GM19452 (cell line): ENCODE measurements around the gene GNA12.
A peak's percentile ranks its signal among the peaks of the same experiment; 100 is the strongest.

ENCODE experiments used
- ATAC-seq: cut with Tn5 transposase; IDR thresholded peaks from one replicate; pipeline ENCODE4 v1.9.1; 2021; ENCODE audit not compliant: unreplicated experiment

Gene GNA12

DNA sequence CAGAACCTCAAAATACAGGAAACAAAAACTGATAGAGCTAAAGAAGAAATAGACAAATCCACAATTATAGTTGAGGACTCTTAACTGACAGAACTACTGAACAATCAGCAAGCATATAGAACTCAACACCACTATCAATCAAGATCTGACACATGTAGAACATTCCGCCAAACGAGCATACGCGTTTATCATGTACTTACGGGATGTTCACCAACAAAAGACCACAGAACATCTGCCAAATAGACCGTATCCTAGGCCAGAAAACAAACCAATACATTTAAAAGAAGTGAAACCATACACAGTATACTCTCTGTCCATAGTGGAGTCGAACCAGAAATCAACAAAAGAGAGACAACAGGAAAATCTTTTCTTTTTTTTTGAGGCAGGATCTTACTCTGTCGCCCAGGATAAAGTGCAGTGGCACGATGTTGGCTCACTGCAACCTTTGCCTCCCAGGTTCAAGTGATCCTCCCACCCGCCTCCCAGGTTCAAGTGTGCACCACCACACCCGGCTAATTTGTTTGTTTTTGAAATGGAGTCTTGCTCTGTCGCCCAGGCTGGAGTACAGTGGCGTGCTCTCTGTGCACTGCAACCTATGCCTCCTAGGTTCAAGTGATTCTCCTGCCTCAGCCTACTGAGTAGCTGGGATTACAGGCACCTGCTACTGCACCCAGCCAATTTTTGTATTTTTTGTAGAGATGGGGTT lies 5.1 kb downstream of the GNA12 start:
- peak; percentile 57 for ATAC-seq

DNA sequence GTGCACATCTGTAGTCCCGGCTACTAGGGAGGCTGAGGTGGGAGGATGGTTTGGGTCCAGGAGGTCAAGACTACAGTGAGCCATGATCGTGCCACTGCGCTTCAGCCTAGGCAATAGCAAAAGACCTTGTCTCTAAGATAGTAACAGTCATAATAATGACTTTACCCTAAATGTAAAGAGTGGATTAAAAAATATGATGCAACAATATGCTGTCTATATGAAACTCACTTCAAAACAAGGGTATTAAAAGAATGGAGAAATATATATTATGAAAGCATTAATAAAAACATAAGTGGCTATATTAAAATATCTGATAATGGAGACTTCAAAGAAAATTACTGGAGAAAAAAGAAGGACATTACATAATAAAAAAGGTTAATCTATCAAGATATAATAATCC lies 5.7 kb downstream of the GNA12 start:
- no peak for ATAC-seq

DNA sequence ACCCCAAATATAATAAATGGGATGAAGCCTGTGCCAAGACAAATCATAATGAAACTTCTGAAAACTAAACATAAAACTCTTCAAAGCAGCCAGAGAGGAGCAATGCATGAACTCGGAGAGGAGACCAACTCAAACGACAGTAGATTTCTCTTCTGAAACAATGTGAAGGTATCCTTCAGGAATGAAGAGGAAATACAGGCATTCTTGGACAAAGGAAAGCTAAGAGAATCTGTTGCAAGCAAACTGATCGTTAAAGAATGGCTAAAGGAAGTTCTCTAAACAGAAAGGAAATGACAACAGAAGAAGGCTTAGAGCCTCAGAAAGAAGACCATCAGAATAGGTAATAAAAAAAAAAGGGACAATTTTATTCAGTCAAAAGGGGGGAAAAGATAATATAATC lies 6.6 kb downstream of the GNA12 start:
- ATAC-seq = no peak

DNA sequence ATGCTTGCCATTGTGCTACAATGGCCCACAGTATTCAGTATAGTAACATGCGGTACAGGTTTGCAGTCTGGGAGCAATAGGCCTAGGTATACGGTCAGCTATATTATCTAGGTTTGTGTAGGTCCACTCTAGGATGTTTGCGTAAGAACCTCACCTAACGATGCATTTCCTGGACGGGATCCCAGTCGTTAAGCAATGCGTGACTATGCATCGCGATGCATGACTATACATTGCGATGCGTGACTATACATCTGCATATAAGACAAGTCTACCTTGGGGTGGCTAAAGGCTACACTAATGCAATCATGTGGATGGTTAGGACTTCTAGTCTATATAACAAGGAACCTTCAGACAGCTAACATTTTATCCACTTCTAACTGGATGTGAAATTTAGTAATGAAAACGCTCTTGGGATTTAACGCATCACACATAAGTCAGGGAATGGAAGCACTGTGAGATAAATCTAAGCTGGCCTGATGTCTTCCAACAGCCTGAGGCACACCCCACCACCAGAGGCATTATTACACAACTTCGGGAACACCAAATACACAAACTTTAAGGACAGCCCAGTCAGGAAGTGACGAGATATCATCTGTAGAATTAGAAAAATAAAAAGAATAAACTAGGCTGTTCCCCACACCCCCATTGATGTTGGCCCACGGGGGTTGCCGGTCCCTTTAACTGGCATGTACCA lies 9.2 kb downstream of the GNA12 start:
- no peak for ATAC-seq

DNA sequence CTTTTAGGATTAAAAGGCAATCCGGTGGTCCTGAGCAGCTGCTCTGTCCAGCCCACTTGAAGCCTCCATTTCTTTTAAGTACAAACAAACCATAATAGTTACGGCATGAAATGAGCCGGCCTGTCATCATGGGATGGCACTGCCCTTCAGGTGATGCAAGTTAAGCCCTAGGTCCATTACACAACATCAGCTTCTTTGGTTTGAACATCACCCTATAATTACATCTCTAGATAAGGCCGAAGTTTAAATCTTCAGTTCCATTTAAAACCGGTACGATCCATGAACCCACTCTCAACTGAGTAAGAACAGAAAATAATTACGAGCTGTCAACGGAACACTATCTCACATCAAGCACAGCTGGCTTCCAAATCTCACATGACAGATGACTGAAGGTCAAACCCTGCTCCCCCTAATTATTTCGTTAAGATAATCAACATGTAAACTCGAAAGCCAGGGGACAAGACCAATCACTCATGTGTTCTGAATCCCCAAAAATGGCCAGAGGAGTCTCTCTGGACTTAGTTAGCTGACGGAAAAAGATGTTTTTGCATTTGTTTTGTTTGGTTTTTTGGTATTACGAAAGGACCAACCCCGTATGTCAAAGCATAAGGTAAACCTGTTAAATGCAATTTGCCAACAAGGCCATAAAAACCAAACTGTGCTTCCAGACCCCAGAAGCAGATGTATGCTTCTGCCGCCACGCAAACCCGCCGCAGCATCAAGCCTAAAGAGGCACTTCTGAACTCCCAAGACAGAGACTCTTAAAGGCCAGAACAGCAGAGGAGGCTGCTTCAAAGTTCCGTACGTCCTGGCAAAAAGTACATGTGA lies 10.8 kb downstream of the GNA12 start:
- ATAC-seq = no peak

DNA sequence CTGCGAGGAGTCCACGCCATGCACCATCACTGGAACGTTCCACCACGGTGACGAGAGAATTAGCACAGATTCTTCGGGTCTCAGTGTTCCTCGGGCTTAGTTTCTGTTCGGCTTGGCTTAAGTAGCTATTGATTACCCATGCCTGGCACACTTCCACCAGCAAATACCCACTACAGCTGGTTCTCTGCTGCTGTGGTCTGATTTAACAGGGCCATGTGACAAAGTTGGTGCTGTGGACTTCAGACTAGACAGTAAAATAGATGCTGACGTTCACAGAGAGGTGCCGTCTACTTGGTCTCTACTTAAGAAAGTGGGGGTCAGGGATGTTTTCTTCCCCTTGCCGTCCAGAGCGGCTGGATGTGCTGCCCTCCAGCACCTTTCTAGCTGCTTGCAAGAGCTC lies 11.6 kb downstream of the GNA12 start:
- ATAC-seq = no peak

DNA sequence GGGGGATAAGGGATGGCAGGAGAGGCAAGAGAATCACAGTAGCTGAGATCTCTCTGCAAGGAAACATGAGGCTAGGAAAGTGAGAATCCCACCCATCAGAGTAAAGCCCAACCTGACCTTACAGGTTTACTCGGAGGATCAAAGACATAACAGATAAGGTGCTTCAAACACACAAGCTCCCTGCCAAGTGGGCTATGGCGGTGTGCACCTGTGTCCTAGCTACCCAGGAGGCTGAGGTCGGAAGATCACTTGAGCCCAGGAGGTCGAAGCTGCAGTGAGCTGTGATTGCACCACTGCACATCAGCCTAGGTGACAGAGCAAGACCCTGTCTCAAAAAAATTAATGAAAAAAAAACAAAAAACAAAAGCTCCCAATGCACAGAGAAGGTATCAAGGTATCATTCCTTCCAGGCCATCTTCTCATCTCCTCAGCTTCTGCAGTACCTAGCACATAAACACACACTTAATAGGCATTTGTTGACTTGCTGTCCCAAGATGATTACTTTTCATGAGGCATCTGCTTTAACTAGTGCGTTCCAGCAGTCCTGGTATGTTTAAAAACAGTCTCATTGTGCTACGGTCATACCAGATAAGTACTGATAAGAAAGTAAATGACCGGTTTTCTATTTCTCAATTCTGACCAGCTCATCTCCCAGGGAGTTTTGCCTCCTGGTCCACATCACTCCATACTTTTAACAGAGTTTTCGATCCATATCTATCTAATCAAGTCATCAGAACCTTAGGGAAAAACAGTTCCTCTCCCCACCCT lies 13.3 kb downstream of the GNA12 start:
- ATAC-seq = no peak

DNA sequence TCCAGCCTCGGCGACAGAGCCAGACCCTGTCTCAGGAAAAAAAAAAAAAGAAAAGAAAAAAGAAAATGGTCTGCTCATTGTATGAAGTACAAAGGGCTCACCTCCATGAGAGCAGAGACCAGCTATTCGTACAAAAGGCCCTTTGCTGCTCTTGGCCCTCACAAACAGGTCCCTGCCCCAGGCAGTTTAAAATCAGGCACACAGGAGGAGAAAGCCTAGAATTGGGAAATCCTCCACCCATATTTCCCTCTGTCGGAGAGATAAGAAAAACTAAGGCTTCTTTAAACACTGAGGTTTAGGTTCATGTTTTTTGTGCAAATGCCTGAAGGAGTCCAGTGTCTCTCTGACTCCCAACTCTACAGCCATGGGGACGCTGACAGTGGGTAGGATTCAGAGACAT lies 15.1 kb downstream of the GNA12 start:
- no peak for ATAC-seq

DNA sequence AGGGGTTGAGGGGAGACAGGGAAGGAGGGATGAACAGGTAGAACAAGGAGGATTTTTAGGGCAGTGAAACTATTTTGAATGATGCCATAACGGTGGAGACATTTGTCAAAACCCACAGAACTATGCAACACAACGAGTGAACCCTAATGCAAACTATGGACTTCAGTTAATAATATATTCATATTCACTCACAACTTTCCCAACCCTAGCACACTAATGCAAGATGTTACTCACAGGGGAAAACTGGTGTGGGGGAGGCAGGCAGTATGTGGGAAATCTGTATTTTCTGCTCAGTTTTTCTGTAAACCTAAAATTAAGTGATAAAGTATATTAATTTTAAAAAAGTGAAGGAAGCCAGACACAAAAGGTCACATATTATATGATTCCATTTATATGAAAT lies 17.3 kb downstream of the GNA12 start:
- ATAC-seq = no peak

DNA sequence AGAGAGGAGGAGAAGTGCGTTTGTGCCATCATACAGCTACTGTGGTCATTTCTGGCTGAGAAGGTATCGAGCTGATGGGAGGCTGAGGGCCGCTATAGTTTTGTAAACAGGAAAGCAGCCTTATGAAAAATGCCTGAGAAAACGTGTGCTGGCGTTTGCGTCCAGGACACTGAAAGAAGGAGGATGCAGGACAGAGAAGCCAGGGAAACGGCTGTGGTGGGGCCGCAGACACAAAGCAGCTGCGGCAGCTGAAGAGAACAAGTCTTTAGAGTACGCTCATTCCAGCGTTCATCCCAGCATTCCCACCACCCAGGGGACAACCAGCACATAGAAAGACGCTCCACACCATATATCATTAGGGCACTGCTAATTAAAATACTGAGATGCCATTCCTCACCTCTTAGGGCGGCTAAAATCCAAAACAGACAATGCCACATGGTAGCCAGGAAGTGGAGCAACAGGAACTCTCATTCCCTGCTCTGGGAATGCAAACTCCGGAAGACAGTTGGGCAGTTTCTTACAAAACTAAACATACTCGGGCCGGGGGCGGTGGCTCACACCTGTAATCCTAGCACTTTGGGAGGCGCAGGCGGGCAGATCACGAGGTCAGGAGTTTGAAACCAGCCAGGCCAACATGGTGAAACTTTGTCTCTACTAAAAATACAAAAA lies 18.4 kb downstream of the GNA12 start:
- no peak for ATAC-seq

DNA sequence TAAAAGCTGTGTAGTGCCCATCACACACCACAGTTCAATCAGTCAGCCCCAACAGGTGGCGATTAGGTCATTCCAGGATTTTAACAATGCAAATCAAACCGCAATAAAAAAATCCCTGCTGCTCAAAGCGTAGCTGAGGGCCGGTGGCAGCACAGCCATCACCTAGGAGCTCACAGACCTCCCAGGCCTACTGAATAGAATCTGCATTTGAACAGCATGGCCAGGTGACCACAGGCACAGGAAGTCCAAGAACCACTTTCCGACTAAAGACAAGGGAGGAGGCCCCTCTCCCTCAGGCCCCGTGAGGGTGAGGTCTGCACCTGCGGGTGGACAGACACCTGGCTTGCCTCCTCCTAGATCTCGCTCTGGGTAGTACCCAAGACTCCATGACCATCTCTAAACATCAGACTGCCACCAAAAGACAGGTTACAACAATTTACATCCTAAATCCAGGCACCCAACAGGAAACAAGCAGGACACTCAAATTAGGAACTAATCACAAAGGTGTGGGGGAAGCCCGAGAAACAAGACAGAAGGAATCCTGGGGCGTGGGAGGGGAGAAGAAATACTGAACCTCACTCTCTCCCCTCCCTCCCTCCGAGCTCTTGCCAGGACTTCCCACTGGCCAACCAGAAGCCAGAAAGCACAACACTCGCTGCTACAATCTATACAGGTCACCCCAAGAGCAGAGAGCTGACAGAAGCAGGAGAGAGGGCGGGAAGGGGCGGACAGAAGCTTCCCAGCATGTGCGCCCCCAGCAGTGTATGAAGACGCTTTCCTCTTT lies 19.2 kb downstream of the GNA12 start:
- no peak for ATAC-seq

DNA sequence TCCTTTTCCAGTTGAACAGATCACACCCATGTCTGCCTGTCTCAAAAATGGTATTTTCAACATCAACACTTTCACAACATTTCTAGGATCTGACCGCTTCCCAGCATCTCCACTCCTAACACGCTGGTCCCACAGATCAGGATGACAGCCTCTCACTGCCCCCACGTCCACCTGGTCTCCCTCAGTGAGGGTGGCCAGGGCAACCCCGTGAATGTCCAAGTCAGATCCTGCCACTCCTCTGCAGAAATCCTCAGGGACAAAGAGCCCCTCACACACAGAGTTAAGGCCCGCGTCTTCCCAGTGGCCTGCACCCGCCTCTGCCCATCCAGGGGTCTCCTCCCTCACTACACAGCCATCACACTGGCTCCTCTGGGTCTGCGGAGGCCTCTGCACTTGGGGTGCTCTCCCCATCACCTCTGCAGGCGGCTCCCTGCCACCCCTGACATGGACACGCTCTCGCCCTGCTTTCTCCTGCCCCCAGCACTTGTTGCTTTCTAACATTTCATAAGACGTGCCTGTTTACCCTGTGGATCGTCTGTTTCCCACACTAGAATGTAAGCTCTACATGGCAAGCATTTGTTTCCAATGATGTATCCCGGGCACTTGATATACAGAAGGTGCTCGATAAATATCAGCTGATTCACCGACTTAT lies 20.0 kb downstream of the GNA12 start:
- no peak for ATAC-seq

DNA sequence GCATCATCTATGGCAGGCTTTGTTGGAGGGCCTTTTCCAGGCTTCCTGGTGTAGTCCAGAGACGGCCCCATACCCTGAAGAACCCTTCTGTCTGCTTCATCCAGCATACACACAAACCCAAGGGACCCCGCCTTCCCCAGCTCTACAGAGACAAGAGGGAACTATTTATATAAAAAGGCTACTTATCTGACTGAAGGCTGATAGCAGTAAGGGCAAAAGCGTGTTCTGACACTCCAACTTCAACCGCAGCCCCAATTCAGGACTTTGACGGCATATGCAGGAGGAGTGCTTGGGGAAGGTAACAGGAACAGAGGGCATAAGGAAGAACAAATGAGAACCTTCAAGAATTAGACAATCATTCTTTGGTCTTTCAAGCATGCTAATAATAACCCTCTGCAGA lies 21.0 kb downstream of the GNA12 start:
- no peak for ATAC-seq

DNA sequence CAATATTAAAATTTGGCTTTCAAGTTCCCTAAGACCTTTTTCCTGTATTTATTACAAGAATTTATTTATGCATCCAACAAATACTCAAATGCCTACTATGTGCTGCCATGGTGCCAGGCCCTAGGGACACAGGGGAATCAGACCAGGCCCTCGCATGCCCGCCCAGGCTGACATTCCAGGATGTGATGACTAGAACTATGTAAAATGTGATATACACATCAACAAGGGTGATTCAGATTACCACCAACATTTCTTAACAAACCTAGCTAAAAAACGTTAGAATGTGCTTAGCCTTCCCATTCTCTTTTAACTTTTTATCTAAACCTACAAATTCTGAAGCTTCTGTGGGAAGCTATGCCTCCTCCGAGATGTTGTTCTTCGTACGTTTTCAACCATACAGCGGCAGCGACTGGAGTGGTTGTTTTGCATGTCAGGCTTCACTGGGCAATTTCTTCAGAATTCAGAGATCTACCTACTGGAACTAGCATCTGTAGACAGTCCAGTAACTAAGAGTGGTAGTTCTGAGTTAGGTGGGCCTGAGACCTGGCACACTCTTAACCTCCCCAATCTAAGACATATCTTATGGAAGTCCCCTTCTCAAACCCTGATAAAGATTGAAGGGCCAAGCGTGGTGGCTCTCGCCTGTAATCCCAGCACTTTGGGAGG lies 22.1 kb downstream of the GNA12 start:
- no peak for ATAC-seq

DNA sequence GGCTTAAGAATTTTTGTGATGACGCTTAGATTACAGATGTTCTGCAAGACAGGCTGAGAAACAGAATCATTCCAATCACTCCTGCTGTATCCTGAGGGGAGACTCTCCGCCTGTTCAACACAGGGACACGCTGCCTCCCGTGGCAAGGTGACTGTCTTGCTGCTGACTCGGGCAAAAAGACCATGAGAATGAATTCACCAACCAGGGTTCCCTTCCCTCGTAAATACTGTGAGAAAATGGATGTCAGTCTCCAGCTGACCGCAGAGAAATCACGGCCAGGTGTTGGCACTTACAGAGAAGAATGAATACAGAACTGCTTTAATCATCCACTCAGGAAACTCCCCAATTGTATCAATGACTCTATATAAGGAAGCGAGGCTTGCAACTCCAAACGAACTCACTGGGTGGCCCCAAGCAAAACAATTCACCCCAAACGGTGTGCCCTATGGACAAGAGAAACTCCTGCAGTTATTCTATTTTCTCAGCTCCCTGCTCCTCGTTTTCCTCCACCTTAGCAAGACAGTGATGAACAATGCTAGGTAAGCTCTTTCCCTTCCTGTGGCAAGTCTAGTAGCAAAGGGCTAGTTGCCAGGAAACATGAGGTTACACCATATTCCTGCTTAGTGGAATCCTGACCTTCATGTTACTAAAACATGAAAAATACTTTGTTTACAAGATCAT lies 22.8 kb downstream of the GNA12 start:
- peak; percentile 66 for ATAC-seq

DNA sequence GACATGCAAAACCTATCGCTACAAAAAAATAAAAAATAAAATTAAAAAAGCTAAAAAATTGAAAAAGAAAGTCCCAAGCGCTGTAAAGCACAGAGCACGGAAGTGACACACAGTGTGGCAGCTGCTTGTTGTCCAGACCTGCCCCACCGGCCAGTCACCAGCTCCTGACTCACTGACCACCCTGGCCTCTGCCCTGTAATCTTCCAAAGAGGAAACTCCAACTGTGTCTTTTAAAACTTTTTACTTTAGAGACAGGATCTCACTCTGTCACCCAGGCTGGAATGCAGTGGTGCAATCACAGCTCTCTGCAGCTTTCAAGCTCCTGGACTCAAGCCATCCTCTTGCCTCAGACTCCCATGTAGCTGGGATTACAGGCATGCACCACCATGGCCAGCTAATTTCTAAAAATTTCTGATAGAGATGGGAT lies 23.6 kb downstream of the GNA12 start:
- no peak for ATAC-seq

DNA sequence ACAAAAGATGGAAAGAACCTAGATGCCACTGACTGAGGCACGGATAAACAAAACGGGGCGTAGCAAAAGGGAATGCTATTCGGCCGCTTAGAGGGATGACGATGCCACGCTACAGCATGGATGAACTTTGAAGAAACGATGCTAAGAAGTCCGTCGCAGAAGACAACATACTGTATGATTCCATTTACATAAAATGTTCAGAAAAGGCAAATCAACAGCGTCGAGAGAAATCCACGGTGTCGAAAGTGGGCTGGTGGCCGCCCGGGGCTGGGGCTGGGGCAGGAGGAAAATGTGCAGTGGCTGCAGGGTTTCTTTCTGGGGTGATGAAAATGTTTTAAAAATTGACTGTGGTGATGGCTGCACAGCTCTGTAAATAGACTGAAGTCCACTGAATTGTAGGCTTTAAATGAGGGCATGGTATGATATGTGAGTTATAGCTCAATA lies 24.1 kb downstream of the GNA12 start:
- ATAC-seq = no peak
